ENCODE results near the gene CTDSPL. TPM values are rescaled to one million over a fixed set of nuclear protein-coding genes. Genes with fewer than 3 reads are reported as not detected.

The CTDSPL gene
- total RNA-seq, 4 donors from 2014 or later: 39.8 to 105 (median 56.2) TPM

- TF ChIP-seq POLR2A (IDR thresholded peaks at IDR 0.05) (no peak), EP300 (IDR thresholded peaks at IDR 0.05; ENCODE audit: low read depth) (no peak), POLR2AphosphoS5 (IDR thresholded peaks at IDR 0.05) (no peak), CTCF (IDR thresholded peaks at IDR 0.05) (no peak)
- Histone ChIP-seq H3K27me3 (no peaks in the 10 kb centered on the region), H3K36me3 (no peaks in the 10 kb centered on the region), H3K4me3 (no peak overlapping the region), H3K27ac (peak overlapping the region in 3 of 4 donors; percentile 3 to 35 (median 15)), H3K4me1 (peaks cover 17 to 46% (median 23%) of the 10 kb centered on the region in 4 donors), H3K9me3 (no peaks in the 10 kb centered on the region)
- in situ Hi-C loops (cut with MboI; ENCODE audit: low pct_ligation_motif_present in 1 of 4, low pct_unique_long_range_greater_than_20kb in 1 of 4, low sequenced_read_pairs in 3 of 4) (no loop called here), intact Hi-C loops (cut with DNase I; ENCODE audit: low total_unique reads) (no loop called here)
- WGBS, 2 donors (ENCODE audit: low coverage in 1 of 2): 64% methylated on average over 1 of the region's 1 CpG; no CpG with 5 or more reads in 1 of the 2 donors
- DNase-seq: no peak
Measured at GRCh38 chr3:37904601-37905000, 42.9 kb downstream of the CTDSPL start.

- in situ Hi-C loops (cut with MboI; ENCODE audit: low pct_ligation_motif_present in 1 of 4, low pct_unique_long_range_greater_than_20kb in 1 of 4, low sequenced_read_pairs in 3 of 4) (no loop called here), intact Hi-C loops (cut with DNase I; ENCODE audit: low total_unique reads) (no loop called here)
Measured at GRCh38 chr3:37905346-37905745, 43.7 kb downstream of the CTDSPL start.

DNA sequence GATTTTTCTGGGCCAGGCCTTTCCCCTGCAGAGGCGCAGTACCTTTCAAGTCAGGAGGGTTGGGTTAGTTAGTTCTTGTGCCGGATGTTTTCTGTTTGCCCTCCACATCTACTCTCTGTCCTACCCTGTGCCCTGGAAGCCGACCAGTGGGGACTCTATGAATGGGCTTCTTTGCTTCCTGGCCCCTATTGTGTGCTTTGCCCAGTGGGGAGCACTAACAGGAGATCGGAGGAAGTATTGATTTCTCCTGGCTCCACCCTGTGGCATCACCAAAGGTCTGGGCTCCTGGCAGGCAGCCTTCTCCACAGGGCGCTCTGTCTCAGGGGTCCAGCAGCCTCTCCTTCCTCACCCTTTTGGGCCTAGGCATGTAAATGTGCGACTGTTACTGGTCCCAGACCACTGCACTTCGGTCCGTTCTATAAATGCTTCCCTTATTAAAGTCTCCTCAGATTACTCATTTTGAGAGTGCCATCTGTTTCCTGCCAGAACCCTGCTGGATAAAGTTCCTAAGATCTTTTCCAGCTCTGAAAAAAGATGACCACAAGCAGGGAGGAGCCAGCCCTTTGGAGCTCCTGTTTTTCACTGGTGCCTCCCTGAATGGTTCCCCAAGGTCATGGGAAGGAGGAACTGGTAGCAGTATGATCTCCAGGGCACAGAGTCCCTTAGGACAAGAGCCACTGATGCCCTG, 44.5 kb downstream of the CTDSPL start:
- H3K4me1 ChIP-seq: peaks cover 26 to 57% (median 27%) of the 10 kb centered on the region in 4 donors
- H3K4me3 ChIP-seq: no peak overlapping the region
- no peak for DNase-seq
- no peaks in the 10 kb centered on the region for H3K36me3 ChIP-seq
- H3K27ac ChIP-seq: peak overlapping the region; percentile 57 to 65 (median 58)
- H3K27me3 ChIP-seq: no peaks in the 10 kb centered on the region
- WGBS, 2 donors (ENCODE audit: low coverage in 1 of 2): 66% methylated on average over 8 of the region's 8 CpGs; no CpG with 5 or more reads in 1 of the 2 donors
- TF ChIP-seq POLR2A (IDR thresholded peaks at IDR 0.05): no peak
- no peak for TF ChIP-seq CTCF (IDR thresholded peaks at IDR 0.05)
- TF ChIP-seq POLR2AphosphoS5 (IDR thresholded peaks at IDR 0.05): no peak
- intact Hi-C loops (cut with DNase I; ENCODE audit: low total_unique reads) (no loop called here), in situ Hi-C loops (cut with MboI; ENCODE audit: low pct_ligation_motif_present in 1 of 4, low pct_unique_long_range_greater_than_20kb in 1 of 4, low sequenced_read_pairs in 3 of 4) (no loop called here)
- no peaks in the 10 kb centered on the region for H3K9me3 ChIP-seq

More at GRCh38 chr3:37905346-37905745, 43.7 kb downstream of the CTDSPL start:
- no peak for DNase-seq
- TF ChIP-seq POLR2A (IDR thresholded peaks at IDR 0.05) (no peak), EP300 (IDR thresholded peaks at IDR 0.05; ENCODE audit: low read depth) (no peak), POLR2AphosphoS5 (IDR thresholded peaks at IDR 0.05) (no peak), CTCF (IDR thresholded peaks at IDR 0.05) (no peak)
- H3K27me3 ChIP-seq: no peaks in the 10 kb centered on the region
- no peak overlapping the region for H3K4me3 ChIP-seq
- H3K9me3 ChIP-seq: no peaks in the 10 kb centered on the region
- WGBS, 2 donors (ENCODE audit: low coverage in 1 of 2): 33% methylated on average over 1 of the region's 1 CpG; no CpG with 5 or more reads in 1 of the 2 donors
- peaks cover 20 to 49% (median 23%) of the 10 kb centered on the region in 4 donors for H3K4me1 ChIP-seq
- H3K27ac ChIP-seq: peak overlapping the region in 3 of 4 donors; percentile 24 to 57 (median 35)
- no peaks in the 10 kb centered on the region for H3K36me3 ChIP-seq

DNA sequence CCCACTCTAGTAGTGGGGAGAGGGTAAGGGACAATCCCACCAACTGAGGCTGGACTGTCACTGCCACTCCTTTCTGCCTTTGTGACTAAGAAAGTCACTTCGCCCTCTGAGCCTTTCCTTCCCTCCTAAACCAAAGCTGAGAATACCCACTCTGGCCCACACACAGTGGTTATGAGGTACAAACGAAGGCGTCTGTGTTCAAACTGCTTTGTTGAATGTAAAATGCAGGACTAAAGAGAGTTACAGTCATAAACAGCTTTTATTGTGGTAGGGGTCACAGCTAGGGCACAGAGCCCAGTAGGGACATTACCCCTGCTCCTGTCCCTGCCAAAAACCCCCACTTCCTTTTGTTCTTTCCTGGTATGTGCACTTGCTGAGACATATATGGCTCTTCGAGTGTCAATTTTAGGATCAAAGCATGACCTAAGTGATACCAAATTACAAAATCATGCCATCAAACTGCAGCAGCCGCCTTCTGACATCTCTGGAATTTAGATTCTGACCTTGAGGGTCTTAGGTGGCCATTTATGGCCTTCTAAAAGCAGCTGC, 45.1 kb downstream of the CTDSPL start:
- Histone ChIP-seq H3K9me3 (no peaks in the 10 kb centered on the region), H3K4me3 (no peak overlapping the region), H3K36me3 (no peaks in the 10 kb centered on the region), H3K27ac (peak overlapping the region; percentile 57 to 65 (median 58)), H3K27me3 (no peaks in the 10 kb centered on the region), H3K4me1 (peaks cover 31 to 63% (median 33%) of the 10 kb centered on the region in 4 donors)
- intact Hi-C loops (cut with DNase I; ENCODE audit: low total_unique reads): no loop called here
- 50 to 59% methylated on average over 1 to 5 of the region's 5 CpGs for WGBS, 2 donors (ENCODE audit: low coverage in 1 of 2)
- in situ Hi-C loops (cut with MboI; ENCODE audit: low pct_ligation_motif_present in 1 of 4, low pct_unique_long_range_greater_than_20kb in 1 of 4, low sequenced_read_pairs in 3 of 4): no loop called here
- no peak for DNase-seq
- TF ChIP-seq POLR2A (IDR thresholded peaks at IDR 0.05): no peak
- no peak for TF ChIP-seq EP300 (IDR thresholded peaks at IDR 0.05; ENCODE audit: low read depth)
- TF ChIP-seq CTCF (IDR thresholded peaks at IDR 0.05): no peak
- no peak for TF ChIP-seq POLR2AphosphoS5 (IDR thresholded peaks at IDR 0.05)
